Stimulated activated CD8-positive, alpha-beta memory T cell treated with anti-CD3 and anti-CD28 coated beads, Interleukin-4, amount 100 ng/mL, for 48 hours (primary cell): ENCODE data around the gene UPF3A.
A peak's percentile ranks its signal among the peaks of the same experiment; 100 is the strongest.
"Not testable (repeated sequence)": the region's sequence is repeated elsewhere in the genome, so short reads cannot be mapped to it uniquely, and the experiment has no call there.

Experiments used
- DNase-seq: peaks from one replicate; pipeline ENCODE4 v3.0.0-alpha.2; 2020

The UPF3A gene

GRCh38 chr13:114336457-114336856 lies 55.1 kb downstream of the UPF3A start:
- DNase-seq, result not testable (repeated sequence)

GRCh38 chr13:114338959-114339358 lies 57.6 kb downstream of the UPF3A start:
- no peak for DNase-seq

- DNase-seq, result peak; percentile 50
These were observed 58.6 kb downstream of the UPF3A start for GRCh38 chr13:114339857-114340534.

GRCh38 chr13:114341003-114341777 lies 59.8 kb downstream of the UPF3A start:
- DNase-seq, result no peak

- DNase-seq, result not testable (repeated sequence)
These were observed 65.9 kb downstream of the UPF3A start for GRCh38 chr13:114347256-114347655.

GRCh38 chr13:114352763-114353162 lies 71.4 kb downstream of the UPF3A start:
- peak; percentile 57 for DNase-seq

- not testable (repeated sequence) for DNase-seq
These were observed 72.0 kb downstream of the UPF3A start for GRCh38 chr13:114353382-114353781.
